Astrocyte (in vitro differentiated cells and primary cell): ENCODE data around the gene EIF2B1. TPM values are rescaled to one million over a fixed set of nuclear protein-coding genes. Genes with fewer than 3 reads are reported as not detected.
A peak's percentile ranks its signal among the peaks of the same experiment; 100 is the strongest.
"Not testable (repeated sequence)": the region's sequence is repeated elsewhere in the genome, so short reads cannot be mapped to it uniquely, and the experiment has no call there.

Source experiments
- DNase-seq: peaks from one replicate; pipeline ENCODE4 v3.0.0-alpha.2; 2010; ENCODE audit warnings: low read depth
- FAIRE-seq: peaks from 2 replicates; lab custom pipeline; 2011; peaks lifted over from hg19 to GRCh38; lab: Jason Lieb, UNC
- H2AFZ ChIP-seq: 2 replicates; pipeline ENCODE4 v1.6.0; 2012; ENCODE audit warnings: low read depth, low read length, inconsistent platforms
- H3K27ac ChIP-seq: 2 replicates; pipeline ENCODE4 v1.5.1; 2011; ENCODE audit warnings: low read depth, low read length, inconsistent platforms
- H3K27me3 ChIP-seq: 2 replicates; pipeline ENCODE4 v1.6.0; 2011; ENCODE audit warnings: low read length, inconsistent platforms; ENCODE audit not compliant: insufficient read depth
- H3K36me3 ChIP-seq: 2 replicates; pipeline ENCODE4 v1.5.1; 2011; ENCODE audit warnings: low read length, inconsistent platforms; ENCODE audit not compliant: insufficient read depth
- H3K4me1 ChIP-seq: 2 replicates; pipeline ENCODE4 v1.5.1; 2011; ENCODE audit warnings: low read length, inconsistent platforms; ENCODE audit not compliant: insufficient read depth
- H3K4me2 ChIP-seq: 2 replicates; pipeline ENCODE4 v1.6.0; 2012; ENCODE audit warnings: low read length, inconsistent platforms
- H3K4me3 ChIP-seq: 2 replicates; pipeline ENCODE4 v1.5.1; 2011; ENCODE audit warnings: low read depth, mild to moderate bottlenecking, low read length, inconsistent platforms; ENCODE audit not compliant: insufficient read depth
- H3K79me2 ChIP-seq: 2 replicates; pipeline ENCODE4 v1.6.0; 2012; ENCODE audit warnings: mild to moderate bottlenecking, low read length, inconsistent platforms; ENCODE audit not compliant: insufficient read depth
- H3K9ac ChIP-seq: 2 replicates; pipeline ENCODE4 v1.6.0; 2012; ENCODE audit warnings: mild to moderate bottlenecking, low read length, inconsistent platforms
- H3K9me3 ChIP-seq: 2 replicates; pipeline ENCODE4 v1.5.1; 2012; ENCODE audit warnings: low read depth, mild to moderate bottlenecking, low read length, inconsistent platforms; ENCODE audit not compliant: insufficient read depth
- H4K20me1 ChIP-seq: 2 replicates; pipeline ENCODE4 v1.6.0; 2012; ENCODE audit warnings: low read length, inconsistent platforms; ENCODE audit not compliant: insufficient read depth
- H3K27ac Mint-ChIP-seq: one replicate; pipeline ENCODE4 v1.8.0; 2021; ENCODE audit warnings: mild to moderate bottlenecking, mixed read lengths; ENCODE audit not compliant: unreplicated experiment
- H3K27me3 Mint-ChIP-seq: one replicate; pipeline ENCODE4 v1.8.0; 2021; ENCODE audit warnings: low read depth, mixed read lengths; ENCODE audit not compliant: unreplicated experiment
- H3K36me3 Mint-ChIP-seq: one replicate; pipeline ENCODE4 v1.8.0; 2021; ENCODE audit warnings: low read depth, mixed read lengths; ENCODE audit not compliant: unreplicated experiment
- H3K4me1 Mint-ChIP-seq: one replicate; pipeline ENCODE4 v1.8.0; 2021; ENCODE audit warnings: low read depth, mixed read lengths; ENCODE audit not compliant: unreplicated experiment
- H3K4me3 Mint-ChIP-seq: one replicate; pipeline ENCODE4 v1.8.0; 2021; ENCODE audit warnings: mild to moderate bottlenecking, moderate library complexity, mixed read lengths; ENCODE audit not compliant: unreplicated experiment
- H3K9me3 Mint-ChIP-seq: one replicate; pipeline ENCODE4 v1.8.0; 2021; ENCODE audit warnings: mild to moderate bottlenecking, mixed read lengths; ENCODE audit not compliant: unreplicated experiment
- CTCF ChIP-seq: IDR thresholded peaks from 2 replicates; pipeline ENCODE4 v1.5.1; 2011; ENCODE audit warnings: low read depth, mild to moderate bottlenecking, inconsistent platforms, low read length, moderate library complexity; ENCODE audit not compliant: insufficient read depth
- EZH2 ChIP-seq: IDR thresholded peaks from 2 replicates; pipeline ENCODE4 v1.6.1; 2012; ENCODE audit warnings: mild to moderate bottlenecking, low read length, inconsistent platforms; ENCODE audit not compliant: insufficient read depth
- total RNA-seq: library from RNA; stranded (reverse); gene quantifications from 2 replicates; pipeline ENCODE4 v1.2.1, GENCODE V29; 2021

Gene EIF2B1
- total RNA-seq, 1 donor from 2014 or later = 49.3 TPM

GRCh38 chr12:123614110-123614509 is 19.4 kb downstream of the EIF2B1 start:
- no peak for FAIRE-seq
- no peaks in the 10 kb centered on the region for H3K9me3 Mint-ChIP-seq
- H2AFZ ChIP-seq = no peak overlapping the region
- no peak overlapping the region for H3K9ac ChIP-seq
- H3K27ac Mint-ChIP-seq = no peak overlapping the region
- DNase-seq = no peak
- no peaks in the 10 kb centered on the region for H3K27me3 ChIP-seq
- no peak for TF ChIP-seq EZH2
- no peak for TF ChIP-seq CTCF
- H3K4me1 ChIP-seq = no peaks in the 10 kb centered on the region
- no peaks in the 10 kb centered on the region for H3K27me3 Mint-ChIP-seq
- no peaks in the 10 kb centered on the region for H3K4me1 Mint-ChIP-seq
- peaks cover 23% of the 10 kb centered on the region for H4K20me1 ChIP-seq
- H3K36me3 ChIP-seq = peaks cover 73% of the 10 kb centered on the region
- no peak overlapping the region for H3K4me2 ChIP-seq
- no peak overlapping the region for H3K27ac ChIP-seq
- H3K79me2 ChIP-seq = peaks cover 16% of the 10 kb centered on the region
- H3K36me3 Mint-ChIP-seq = peaks cover 17% of the 10 kb centered on the region
- H3K4me3 Mint-ChIP-seq = no peak overlapping the region
- no peaks in the 10 kb centered on the region for H3K9me3 ChIP-seq
- no peak overlapping the region for H3K4me3 ChIP-seq

GRCh38 chr12:123608182-123608581 is 25.3 kb downstream of the EIF2B1 start:
- DNase-seq = no peak
- no peaks in the 10 kb centered on the region for H3K27me3 Mint-ChIP-seq
- Histone ChIP-seq H3K4me3 (no peak overlapping the region), H3K9me3 (no peaks in the 10 kb centered on the region), H4K20me1 (peaks cover 48% of the 10 kb centered on the region), H2AFZ (no peak overlapping the region), H3K36me3 (peaks cover 68% of the 10 kb centered on the region), H3K27ac (no peak overlapping the region), H3K9ac (no peak overlapping the region), H3K79me2 (peaks cover 65% of the 10 kb centered on the region), H3K4me1 (no peaks in the 10 kb centered on the region), H3K27me3 (no peaks in the 10 kb centered on the region), H3K4me2 (no peak overlapping the region)
- no peak for TF ChIP-seq EZH2
- no peak for FAIRE-seq
- H3K4me3 Mint-ChIP-seq = no peak overlapping the region
- peaks cover 9% of the 10 kb centered on the region for H3K36me3 Mint-ChIP-seq
- no peaks in the 10 kb centered on the region for H3K9me3 Mint-ChIP-seq
- H3K4me1 Mint-ChIP-seq = peaks cover 3% of the 10 kb centered on the region
- H3K27ac Mint-ChIP-seq = no peak overlapping the region

GRCh38 chr12:123607756-123608155 is 25.7 kb downstream of the EIF2B1 start:
- peaks cover 64% of the 10 kb centered on the region for H3K36me3 ChIP-seq
- no peak overlapping the region for H3K4me2 ChIP-seq
- H3K27ac ChIP-seq = no peak overlapping the region
- DNase-seq = no peak
- no peak overlapping the region for H3K9ac ChIP-seq
- peaks cover 52% of the 10 kb centered on the region for H4K20me1 ChIP-seq
- no peak overlapping the region for H3K4me3 Mint-ChIP-seq
- H3K27ac Mint-ChIP-seq = no peak overlapping the region
- no peak overlapping the region for H2AFZ ChIP-seq
- H3K79me2 ChIP-seq = peaks cover 70% of the 10 kb centered on the region
- TF ChIP-seq CTCF (no peak), EZH2 (no peak)
- no peak for FAIRE-seq
- H3K4me3 ChIP-seq = no peak overlapping the region
- no peaks in the 10 kb centered on the region for H3K9me3 Mint-ChIP-seq
- H3K27me3 ChIP-seq = no peaks in the 10 kb centered on the region
- peaks cover 7% of the 10 kb centered on the region for H3K4me1 Mint-ChIP-seq
- H3K9me3 ChIP-seq = no peaks in the 10 kb centered on the region
- no peaks in the 10 kb centered on the region for H3K27me3 Mint-ChIP-seq
- peaks cover 5% of the 10 kb centered on the region for H3K36me3 Mint-ChIP-seq
- H3K4me1 ChIP-seq = peaks cover 4% of the 10 kb centered on the region

- Mint-ChIP-seq H3K4me3 (peak overlapping the region; percentile 91), H3K4me1 (peaks cover 11% of the 10 kb centered on the region)
- not testable (repeated sequence) for H3K4me3 ChIP-seq, DNase-seq, H3K27ac Mint-ChIP-seq, H3K27me3 ChIP-seq, H2AFZ ChIP-seq, H3K9ac ChIP-seq, H3K4me1 ChIP-seq, H3K27me3 Mint-ChIP-seq, H3K36me3 Mint-ChIP-seq, H3K27ac ChIP-seq, H3K9me3 Mint-ChIP-seq, H3K9me3 ChIP-seq, FAIRE-seq
- H4K20me1 ChIP-seq = peaks cover 36% of the 10 kb centered on the region
- H3K79me2 ChIP-seq = peaks cover 65% of the 10 kb centered on the region
- peak overlapping the region; percentile 92 for H3K4me2 ChIP-seq
- peaks cover 31% of the 10 kb centered on the region for H3K36me3 ChIP-seq
These were observed 30.0 kb downstream of the EIF2B1 start for GRCh38 chr12:123603495-123603894.
